DMS114 treated with DMSO at 0.1 percent for 48 hours (cell line): Measurements from ENCODE around the gene USP30.

ENCODE experiments used
- DNase-seq: peaks from one replicate; lab custom pipeline; 2025; ENCODE audit not compliant: unreplicated experiment; lab: John Stamatoyannopoulos, UW

USP30 gene

DNA sequence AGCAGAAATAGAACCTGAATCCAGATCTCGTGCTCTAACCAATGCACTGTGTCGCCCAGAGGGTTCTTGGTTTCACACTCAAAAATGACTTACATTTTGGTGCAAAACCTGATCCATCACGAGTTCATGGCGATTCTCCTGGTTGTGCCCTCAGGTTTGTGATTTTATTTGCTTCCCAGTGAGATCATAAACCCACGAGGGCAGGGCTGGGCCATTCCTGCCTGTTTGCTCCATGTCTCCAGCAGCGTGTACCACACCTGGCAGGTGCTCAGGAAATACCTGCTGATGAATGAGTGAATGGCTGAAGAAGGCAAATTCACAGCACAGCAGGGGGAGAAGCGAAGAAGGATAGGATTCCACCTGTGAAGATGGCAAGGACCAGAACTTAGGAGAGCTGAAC is 73.4 kb downstream of the USP30 start:
- no peak for DNase-seq

DNA sequence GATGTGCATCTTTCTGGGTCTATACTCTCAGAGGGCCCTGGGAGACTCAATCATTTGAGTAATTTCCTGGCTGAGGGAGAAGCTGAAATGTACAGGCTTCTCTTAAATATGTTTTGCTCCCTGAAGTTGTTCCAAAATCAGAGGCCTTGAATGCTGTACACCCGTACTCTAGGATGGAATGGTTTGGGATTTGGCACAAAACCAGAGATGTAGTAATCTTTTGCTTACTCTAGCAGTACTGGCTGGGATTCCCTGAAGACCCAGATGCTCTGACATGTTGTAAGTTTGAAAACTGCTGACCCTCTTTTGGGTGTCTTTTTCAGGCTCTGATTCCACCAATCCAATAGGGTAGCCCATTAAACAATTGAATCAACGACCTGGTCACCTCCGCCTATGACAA is 74.4 kb downstream of the USP30 start:
- no peak for DNase-seq

DNA sequence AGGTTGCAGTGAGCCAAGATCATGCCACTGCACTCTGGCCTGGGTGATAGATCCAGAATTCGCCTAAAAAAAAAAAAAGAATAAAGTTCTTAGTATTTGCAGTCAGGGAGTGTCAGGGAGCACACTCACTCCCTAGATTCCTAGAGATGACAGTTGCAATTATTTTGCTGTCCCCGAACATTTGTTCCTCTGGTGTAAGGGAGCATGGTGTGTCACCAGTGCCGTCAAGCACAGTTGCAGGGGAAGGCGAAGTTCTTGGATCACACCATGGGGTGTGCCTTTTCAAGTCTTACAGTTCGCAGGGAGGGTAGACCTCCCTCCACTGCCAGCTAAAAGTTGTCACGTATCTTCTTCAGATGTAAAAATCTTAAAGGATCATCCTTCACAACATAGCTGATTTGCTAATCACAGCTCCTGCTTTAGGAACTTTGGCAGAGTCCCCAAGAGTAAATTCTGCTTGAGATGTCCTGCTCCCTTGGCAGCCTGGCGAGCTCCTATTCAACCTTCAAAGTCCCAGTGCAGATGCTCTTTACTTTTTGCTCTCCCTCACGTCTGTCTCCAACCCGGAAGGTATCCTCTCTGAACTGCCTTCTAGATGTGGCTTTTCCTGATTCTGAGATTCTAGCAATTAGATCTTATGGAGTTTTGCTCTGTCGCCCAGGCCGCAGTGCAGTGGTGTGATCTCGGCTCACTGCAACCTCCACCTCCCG is 75.3 kb downstream of the USP30 start:
- no peak for DNase-seq

DNA sequence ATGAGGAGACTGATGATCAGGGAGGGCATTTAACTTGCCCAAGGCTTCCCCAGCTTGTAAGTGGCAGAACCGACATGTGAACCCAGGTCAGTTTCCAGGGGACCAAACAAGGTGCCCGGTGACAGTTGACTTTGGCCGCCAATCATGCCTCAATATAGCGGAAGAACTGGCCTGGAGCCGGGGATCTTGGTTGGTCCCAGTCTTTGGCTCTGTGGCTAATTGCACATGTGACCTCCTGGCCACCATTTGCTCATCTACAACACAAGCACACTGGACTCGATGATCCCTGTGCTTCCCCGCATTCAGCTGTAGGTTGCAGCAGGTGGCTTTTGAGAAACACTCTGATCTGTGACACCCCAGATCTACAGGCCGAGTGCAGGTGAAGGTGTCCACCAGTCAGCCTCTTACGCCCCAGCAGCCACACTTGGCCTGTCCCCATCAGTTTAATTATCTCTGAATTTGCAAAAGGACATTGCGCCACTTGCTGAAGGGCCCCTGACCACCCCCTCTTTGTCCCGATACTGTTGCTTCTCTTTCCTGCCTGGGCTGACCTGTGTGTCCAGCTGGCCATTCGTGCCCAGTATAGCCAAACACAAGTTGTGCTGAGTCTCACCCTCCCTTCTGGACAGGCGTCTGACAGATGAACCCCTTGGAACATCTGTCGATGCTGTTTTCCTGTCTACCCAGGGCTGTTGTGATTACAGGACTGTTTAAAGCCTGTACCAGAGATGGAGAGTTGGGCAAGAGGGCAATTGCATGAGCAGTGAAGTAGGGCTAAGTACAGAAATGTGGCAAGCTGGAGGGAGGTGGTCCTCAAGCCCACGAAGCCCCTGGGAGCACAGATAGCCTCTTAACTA is 78.1 kb downstream of the USP30 start:
- DNase-seq, result no peak

DNA sequence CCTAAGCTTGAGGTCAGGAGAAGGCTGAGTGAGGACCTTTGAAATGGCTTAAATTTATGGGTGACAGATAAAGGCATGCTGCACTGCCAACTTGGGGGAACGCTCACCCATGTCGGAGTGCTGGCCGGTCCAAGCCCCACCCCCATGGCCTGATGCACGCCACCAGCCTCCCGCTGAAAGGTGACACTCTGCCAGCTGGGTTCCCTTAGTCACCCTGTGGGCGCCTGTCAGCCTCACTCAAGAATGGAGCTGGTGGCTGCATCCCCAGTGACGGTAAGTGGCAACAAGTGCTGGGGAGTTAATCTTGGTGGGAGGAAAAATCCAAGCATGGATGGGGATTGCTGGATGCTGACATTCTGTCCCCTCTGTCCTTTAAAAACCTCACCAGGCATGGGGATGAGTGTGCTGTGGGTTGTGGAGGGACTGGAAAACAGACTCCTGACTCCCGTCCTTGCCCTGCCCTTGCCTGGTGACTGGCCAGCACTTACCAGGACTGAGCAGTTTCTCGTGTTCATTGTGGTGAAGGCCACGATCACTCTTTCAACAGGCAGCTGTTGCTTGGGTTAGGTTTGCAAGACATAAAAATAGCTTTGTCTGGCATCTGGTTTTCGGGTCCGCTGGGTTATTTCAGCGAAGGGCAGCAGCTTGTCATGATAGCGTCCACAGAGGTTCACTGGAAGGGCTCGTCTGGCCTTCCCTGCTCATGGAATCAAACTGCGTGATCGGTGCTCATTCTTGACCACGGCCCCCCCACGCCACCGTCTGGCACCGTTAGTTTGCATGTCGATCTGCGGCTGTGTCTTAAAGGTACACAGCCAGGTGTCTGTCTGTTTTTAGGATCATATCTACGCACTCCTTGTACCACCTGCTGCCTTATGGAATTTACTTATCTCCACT is 79.0 kb downstream of the USP30 start:
- DNase-seq, result no peak

DNA sequence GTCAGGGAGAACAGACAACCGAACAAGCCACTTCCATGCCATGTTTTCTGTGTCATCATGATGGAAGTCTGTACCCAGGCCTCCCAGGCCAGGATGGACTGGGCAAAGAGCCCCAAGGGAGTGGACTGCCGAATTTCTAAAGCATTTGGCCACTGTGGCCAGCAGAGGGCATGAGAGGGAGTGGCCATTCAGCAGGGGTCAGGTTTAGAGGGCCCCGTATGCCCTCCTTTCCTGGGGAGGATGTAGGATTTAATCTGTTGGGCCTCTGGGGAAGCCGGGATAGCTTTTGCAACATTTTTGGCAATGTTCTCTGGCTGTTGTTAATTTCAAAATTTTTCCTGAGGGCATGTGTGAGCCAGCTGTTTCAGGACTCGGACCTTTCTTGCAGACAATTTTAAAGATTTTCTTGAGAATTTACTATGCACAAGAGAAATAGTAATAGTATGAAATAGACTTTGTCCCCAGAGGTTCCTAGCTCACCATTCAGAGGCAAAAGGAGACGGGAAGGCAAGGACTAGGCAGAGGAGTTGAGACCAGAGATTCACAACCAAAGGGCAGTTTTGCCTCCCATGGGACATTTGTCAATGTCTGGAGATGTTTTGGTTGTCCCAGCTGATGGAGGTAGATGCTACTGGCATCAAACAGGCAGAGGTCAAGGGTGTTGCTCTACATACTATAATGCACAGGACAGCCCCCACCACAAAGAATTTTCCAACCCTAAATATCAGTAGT is 82.0 kb downstream of the USP30 start:
- no peak for DNase-seq

DNA sequence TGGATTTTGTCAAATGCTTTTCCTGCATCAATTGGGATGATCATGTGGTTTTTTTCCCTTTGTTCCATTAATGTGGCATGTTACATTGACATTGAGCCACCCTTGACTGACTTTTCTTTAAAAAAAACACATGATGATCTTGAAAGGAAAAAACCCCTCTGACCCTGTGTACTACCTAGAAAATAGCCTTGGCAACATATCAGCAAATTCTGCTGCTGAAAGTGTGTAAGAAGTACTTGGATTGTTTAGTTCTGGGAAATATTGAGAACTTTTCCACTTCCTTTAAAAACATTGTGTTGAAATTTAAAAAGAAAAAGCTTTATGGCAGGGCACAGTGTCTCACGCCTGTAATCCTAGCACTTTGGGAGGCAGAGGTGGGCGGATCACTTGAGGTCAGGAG is 84.7 kb downstream of the USP30 start:
- no peak for DNase-seq
